Uterus (tissue), 4 donors: ENCODE measurements around the gene IL15. TPM values are rescaled to one million over a fixed set of nuclear protein-coding genes. Genes with fewer than 3 reads are reported as not detected.

Source experiments
- DNase-seq, 2 donors: peaks; one replicate each; pipeline ENCODE4 v3.0.0-alpha.2; 2019 to 2020
- H3K27ac ChIP-seq, 2 donors: fragments of 200-600 bp; sonication (generic); 1 replicate in 1 of 2; 2 replicates in 1 of 2; pipeline ENCODE4 v1.5.1; 2016 to 2018
- H3K27me3 ChIP-seq, 2 donors: fragments of 200-600 bp; sonication (generic); one replicate each; pipeline ENCODE4 v1.5.1; 2018 to 2019; ENCODE audit warnings: control low read depth in 1 of 2
- H3K36me3 ChIP-seq, 2 donors: fragments of 200-600 bp; sonication (generic); one replicate each; pipeline ENCODE4 v1.5.1; 2019; ENCODE audit warnings: control low read depth in 1 of 2
- H3K4me1 ChIP-seq, 2 donors: fragments of 200-600 bp; sonication (generic); one replicate each; pipeline ENCODE4 v1.5.1; 2018 to 2019; ENCODE audit warnings: control low read depth in 1 of 2
- H3K4me3 ChIP-seq, 2 donors: fragments of 200-600 bp; sonication (generic); 1 replicate in 1 of 2; 2 replicates in 1 of 2; pipeline ENCODE4 v1.5.1; 2018 to 2019; ENCODE audit warnings: mild to moderate bottlenecking in 1 of 2
- H3K9me3 ChIP-seq, 2 donors: fragments of 200-600 bp; sonication (generic); one replicate each; pipeline ENCODE4 v1.5.1; 2019; ENCODE audit warnings: control low read depth in 1 of 2
- POLR2A ChIP-seq, 2 donors: fragments of 450-650 bp; IDR thresholded peaks; one replicate each; pipeline ENCODE4 v1.6.1; 2016; ENCODE audit warnings: antibody characterized with exemption in 2 of 2, mild to moderate bottlenecking in 1 of 2, moderate library complexity in 1 of 2
- intact Hi-C: fragments of 100-400 bp; cut with DNase I; formaldehyde crosslinking; loops from one replicate; pipeline ENCODE4 v1.15.1; 2023; ENCODE audit warnings: low total_unique reads
- total RNA-seq, 4 donors: library from RNA; depleted of rRNA in 3 of 4; stranded (reverse); fragments of >200 nt in 3 of 4; gene quantifications; one replicate each; pipeline versions ENCODE4 v1.1.0 to v1.2.4, GENCODE V29; 2014 to 2023
- TF ChIP-seq, protein P1 (sequence below), 4 experiments: fragments of 200-600 bp in 2 of 4; fragments of 450-650 bp in 2 of 4; sonication (generic) in 2 of 4; IDR thresholded peaks; one replicate each; pipeline ENCODE4 v1.5.1; 2016 to 2019; ENCODE audit warnings: antibody characterized with exemption in 4 of 4, mild to moderate bottlenecking in 2 of 4, moderate library complexity in 1 of 4
- donor health status: DM: yes; HTN: yes; CAD: no.

Gene IL15
- total RNA-seq, 4 donors from 2014 or later, result 2.3 to 9.8 (median 5.1) TPM

- intact Hi-C loops, result no loop called here
- TF ChIP-seq POLR2A (IDR thresholded peaks at IDR 0.05), result no peak
- TF ChIP-seq, protein P1, sequence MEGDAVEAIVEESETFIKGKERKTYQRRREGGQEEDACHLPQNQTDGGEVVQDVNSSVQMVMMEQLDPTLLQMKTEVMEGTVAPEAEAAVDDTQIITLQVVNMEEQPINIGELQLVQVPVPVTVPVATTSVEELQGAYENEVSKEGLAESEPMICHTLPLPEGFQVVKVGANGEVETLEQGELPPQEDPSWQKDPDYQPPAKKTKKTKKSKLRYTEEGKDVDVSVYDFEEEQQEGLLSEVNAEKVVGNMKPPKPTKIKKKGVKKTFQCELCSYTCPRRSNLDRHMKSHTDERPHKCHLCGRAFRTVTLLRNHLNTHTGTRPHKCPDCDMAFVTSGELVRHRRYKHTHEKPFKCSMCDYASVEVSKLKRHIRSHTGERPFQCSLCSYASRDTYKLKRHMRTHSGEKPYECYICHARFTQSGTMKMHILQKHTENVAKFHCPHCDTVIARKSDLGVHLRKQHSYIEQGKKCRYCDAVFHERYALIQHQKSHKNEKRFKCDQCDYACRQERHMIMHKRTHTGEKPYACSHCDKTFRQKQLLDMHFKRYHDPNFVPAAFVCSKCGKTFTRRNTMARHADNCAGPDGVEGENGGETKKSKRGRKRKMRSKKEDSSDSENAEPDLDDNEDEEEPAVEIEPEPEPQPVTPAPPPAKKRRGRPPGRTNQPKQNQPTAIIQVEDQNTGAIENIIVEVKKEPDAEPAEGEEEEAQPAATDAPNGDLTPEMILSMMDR (IDR thresholded peaks at IDR 0.05), result no peak
- H3K36me3 ChIP-seq, result no peaks in the 10 kb centered on the region
- no peaks in the 10 kb centered on the region for H3K4me1 ChIP-seq
- H3K9me3 ChIP-seq, result no peaks in the 10 kb centered on the region
- no peaks in the 10 kb centered on the region for H3K27me3 ChIP-seq
- DNase-seq, result no peak
- no peak overlapping the region for H3K4me3 ChIP-seq
- H3K27ac ChIP-seq, result no peak overlapping the region
These were observed 32.0 kb downstream of the IL15 start for GRCh38 chr4:141668200-141668910.

- Histone ChIP-seq H3K4me3 (no peak overlapping the region), H3K9me3 (no peaks in the 10 kb centered on the region), H3K27me3 (no peaks in the 10 kb centered on the region), H3K4me1 (no peaks in the 10 kb centered on the region), H3K36me3 (no peaks in the 10 kb centered on the region), H3K27ac (no peak overlapping the region)
- intact Hi-C loops, result no loop called here
- DNase-seq, result no peak
- TF ChIP-seq POLR2A (IDR thresholded peaks at IDR 0.05), result no peak
- TF ChIP-seq, protein P1 (IDR thresholded peaks at IDR 0.05), result no peak
These were observed 33.1 kb downstream of the IL15 start for GRCh38 chr4:141669501-141669900.

- no peak for DNase-seq
- intact Hi-C loops, result no loop called here
- TF ChIP-seq, protein P1 (IDR thresholded peaks at IDR 0.05), result no peak
- no peak for TF ChIP-seq POLR2A (IDR thresholded peaks at IDR 0.05)
- H3K36me3 ChIP-seq, result no peaks in the 10 kb centered on the region
- H3K4me3 ChIP-seq, result no peak overlapping the region
- H3K9me3 ChIP-seq, result no peaks in the 10 kb centered on the region
- H3K27ac ChIP-seq, result no peak overlapping the region
- no peaks in the 10 kb centered on the region for H3K4me1 ChIP-seq
- H3K27me3 ChIP-seq, result no peaks in the 10 kb centered on the region
These were observed 39.0 kb downstream of the IL15 start for GRCh38 chr4:141675384-141675783.

GRCh38 chr4:141676087-141676670 lies 39.8 kb downstream of the IL15 start:
- Histone ChIP-seq H3K4me1 (no peaks in the 10 kb centered on the region), H3K27ac (no peak overlapping the region), H3K9me3 (no peaks in the 10 kb centered on the region), H3K4me3 (no peak overlapping the region), H3K36me3 (no peaks in the 10 kb centered on the region), H3K27me3 (no peaks in the 10 kb centered on the region)
- intact Hi-C loops, result no loop called here
- TF ChIP-seq, protein P1 (IDR thresholded peaks at IDR 0.05), result no peak
- no peak for TF ChIP-seq POLR2A (IDR thresholded peaks at IDR 0.05)
- no peak for DNase-seq

- Histone ChIP-seq H3K27me3 (no peaks in the 10 kb centered on the region), H3K4me1 (no peaks in the 10 kb centered on the region), H3K4me3 (no peak overlapping the region), H3K9me3 (no peaks in the 10 kb centered on the region), H3K27ac (no peak overlapping the region), H3K36me3 (no peaks in the 10 kb centered on the region)
- intact Hi-C loops, result no loop called here
- no peak for DNase-seq
- TF ChIP-seq POLR2A (IDR thresholded peaks at IDR 0.05), result no peak
- TF ChIP-seq, protein P1 (IDR thresholded peaks at IDR 0.05), result no peak
These were observed 43.7 kb downstream of the IL15 start for GRCh38 chr4:141680060-141680459.
